Neural progenitor cell (in vitro differentiated cells): Measurements from ENCODE around the gene PTCD3.

Experiments used
- CTCF ChIP-seq: fragments of 200-600 bp; sonication (generic); IDR thresholded peaks from 2 replicates; pipeline ENCODE4 v1.5.1; 2017; ENCODE audit warnings: antibody characterized with exemption, mild to moderate bottlenecking
- EZH2phosphoT487 ChIP-seq: fragments of 200-600 bp; sonication (generic); IDR thresholded peaks from 2 replicates; pipeline ENCODE4 v1.6.1; 2017; ENCODE audit warnings: antibody characterized with exemption

DNA sequence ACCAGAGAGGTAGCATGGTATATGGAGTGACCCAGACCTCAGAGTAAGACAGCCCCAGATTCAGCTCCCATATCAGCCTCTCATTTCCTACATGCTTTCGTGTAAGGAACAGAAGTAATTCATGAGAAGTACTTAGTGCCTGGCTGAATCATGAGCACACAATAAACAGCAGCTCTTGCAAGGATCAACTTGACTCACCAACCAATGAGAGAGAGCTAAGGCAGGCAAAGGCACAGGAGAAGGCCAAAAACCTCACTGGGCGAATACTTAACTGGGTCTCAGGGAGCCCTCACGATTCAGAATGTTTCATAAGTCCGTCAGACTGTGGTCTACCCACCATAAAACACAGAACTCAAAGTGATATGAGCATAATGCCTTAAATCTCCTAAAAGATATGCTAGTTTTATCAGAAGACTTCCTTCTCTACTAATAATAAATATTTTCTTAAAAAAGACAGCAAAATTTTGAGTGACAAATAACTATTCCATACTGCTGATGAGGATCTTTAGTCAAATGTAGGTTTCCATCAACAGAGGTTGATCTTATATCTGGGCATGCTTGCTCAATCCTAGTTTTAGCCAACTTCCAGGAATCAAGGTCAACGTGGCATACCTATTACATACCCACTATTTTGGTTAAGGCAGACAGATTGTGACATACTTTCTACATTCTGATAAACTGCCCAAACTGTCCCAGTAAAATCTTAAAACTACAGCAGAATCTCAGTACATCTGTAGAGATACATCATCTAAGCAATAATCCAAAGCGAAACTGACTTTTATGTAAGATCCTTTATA is 54.3 kb downstream of the PTCD3 start:
- TF ChIP-seq CTCF (no peak), EZH2phosphoT487 (no peak)
